HG03442 (cell line): ENCODE measurements around the gene EPX.

ENCODE experiments used
- ATAC-seq: cut with Tn5 transposase; IDR thresholded peaks from one replicate; pipeline ENCODE4 v1.9.1; 2021; ENCODE audit warnings: mild to moderate bottlenecking, moderate library complexity; ENCODE audit not compliant: unreplicated experiment

EPX gene

DNA sequence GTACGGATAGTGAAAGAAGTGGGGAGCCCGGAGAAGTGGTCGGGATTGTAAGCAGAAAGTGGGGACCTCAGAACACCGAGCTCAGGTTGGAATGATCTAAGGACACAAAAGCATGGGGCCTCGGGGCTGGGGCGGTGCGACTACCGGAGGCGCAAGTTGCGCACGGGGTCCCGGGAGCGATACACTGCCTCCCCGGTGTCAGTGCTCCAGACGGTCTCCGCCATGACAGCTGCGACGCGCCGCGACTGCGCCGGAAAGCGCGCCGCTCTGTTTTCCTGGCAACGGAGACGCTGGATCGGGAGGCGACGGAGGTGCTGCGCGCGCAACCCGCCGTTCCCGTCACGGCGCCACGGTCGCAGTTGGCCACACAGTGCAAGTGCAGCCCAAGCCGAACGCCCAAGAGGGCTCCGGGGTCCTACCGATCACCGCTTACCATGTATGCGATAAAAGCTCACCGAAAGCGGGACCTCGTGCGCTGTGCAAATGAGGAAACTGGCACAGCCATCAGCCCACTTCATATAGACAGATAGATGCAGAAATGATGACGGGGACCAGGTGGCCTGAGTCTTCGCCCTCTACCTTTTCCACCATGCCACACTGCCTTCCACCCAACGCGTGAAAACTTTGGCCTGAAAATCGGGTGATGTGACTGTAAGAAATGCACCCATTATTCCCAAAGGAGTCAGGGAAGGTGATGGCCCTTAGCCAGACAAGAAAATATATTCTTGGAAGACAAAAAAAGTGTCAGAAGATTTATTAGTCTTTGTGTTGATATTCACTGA, 26.7 kb downstream of the EPX start, which contains the start of gene MKS1:
MKS1 (minus strand) TSS at position 249 of the 782 bp plus-strand sequence; CDS start at position 224, 25 bp downstream.
- peak; percentile 93 for ATAC-seq

DNA sequence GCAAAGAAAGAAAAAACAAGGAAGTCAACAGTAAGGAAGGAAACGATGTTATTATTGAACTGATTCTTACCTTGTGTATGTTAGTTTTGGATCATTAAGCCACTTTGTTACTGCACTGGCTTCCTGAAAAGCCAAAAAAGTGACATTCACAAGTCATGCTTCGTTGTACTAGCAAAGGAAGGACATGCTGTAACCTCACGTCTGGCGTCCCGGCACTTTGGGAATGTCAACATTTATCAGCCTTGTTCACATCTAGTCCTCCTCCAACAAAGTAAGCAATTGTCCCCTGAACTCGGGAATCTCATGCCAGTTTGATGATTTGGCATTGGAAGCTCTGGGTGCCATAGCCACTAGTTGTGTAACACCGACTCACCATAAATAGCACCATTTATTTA, 27.3 kb downstream of the EPX start:
- ATAC-seq, result no peak

DNA sequence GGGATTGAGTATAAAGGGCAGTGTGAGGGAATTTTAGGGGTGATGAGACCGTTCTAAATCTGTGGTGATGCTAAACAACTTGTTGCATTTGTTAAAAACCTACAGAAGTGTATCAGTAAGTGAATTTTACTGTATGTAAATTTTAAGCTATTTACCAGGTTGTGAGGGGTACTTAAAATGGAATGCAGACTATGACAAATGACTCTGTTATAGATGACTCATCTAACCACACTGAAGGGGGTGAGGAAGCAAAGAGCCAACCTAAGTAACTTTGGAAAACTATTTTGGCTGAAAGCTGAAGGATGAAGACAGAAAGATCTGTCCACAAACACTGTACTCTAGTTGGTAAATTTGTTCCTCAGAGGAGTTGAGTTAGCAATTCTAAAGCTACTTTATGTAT, 31.8 kb downstream of the EPX start:
- no peak for ATAC-seq

DNA sequence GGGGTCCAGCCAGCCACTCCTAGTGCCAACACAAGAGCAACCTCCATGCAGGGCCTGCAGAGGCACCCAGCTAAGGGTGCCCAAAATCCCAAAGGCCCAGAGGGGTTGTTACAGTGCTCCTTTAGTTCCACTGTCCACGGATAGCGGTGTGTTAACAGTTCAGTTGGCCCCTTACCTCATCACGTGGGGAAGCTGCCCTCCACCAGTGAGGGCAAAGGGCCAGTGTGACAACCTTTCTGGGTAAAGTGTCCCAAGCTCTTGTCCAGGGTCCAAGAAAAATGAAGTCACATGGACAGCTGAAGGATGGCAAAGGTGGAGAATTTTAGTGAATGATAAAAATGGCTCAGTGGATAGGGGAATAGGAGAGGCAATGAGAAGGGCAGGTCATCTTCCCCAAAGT, 35.2 kb downstream of the EPX start:
- ATAC-seq, result no peak

DNA sequence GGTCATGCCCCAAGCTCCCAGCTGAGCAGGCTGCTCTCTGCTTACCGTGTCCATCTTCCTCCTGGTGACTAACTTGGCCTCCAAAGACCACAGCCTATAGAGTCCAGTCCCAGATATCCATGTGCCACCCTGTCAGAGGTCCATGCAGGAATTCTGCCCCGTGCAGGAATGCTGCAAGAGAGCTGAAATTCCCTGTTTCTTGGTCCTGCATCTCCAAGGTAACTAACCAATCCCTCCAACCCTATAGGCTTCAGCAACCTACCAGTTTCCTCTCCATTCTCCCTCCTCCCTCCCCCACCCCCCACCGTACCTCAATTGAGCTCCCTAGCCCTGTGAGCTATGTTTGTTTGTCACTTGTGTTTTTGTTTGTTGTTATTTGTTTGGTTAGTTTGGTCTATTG, 36.2 kb downstream of the EPX start:
- ATAC-seq, result no peak

DNA sequence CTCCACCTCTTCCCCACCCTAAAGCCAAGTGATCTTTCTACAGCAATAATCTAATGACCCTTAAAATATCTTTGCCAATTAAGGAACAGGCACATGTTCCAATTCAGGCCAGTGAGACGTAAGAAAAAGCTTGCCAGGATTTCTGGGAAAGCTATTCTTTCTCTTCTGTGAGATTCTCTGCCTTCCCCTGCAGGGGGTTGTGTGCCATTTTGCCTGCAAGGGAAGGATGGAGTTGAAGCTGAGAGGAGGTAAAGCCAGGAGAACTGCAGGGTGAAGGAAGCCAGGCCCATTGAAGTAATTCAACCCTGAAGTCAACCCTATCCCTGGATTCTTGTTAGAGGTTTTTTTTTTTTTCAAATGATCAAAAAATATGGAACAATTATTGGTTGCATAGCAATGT, 36.9 kb downstream of the EPX start:
- no peak for ATAC-seq

DNA sequence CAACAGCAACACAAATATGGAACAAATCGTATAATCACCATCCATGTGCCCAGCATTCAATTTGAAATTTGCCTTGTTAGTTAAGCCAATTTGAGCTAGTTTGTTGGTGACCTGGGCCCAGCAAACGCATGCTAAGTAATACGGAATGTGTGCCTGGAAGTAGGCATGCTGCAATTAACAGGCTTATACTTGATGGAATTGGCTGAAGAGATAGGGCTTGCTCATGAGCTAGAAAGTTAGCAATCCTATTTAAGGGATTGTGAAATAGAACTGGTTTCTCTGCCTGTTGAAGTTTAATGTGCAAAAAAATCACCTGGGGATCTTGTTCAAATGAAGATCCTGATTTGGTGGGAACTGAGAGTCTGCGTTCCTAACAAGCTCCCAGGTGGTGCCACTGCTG, 37.4 kb downstream of the EPX start:
- ATAC-seq, result no peak

DNA sequence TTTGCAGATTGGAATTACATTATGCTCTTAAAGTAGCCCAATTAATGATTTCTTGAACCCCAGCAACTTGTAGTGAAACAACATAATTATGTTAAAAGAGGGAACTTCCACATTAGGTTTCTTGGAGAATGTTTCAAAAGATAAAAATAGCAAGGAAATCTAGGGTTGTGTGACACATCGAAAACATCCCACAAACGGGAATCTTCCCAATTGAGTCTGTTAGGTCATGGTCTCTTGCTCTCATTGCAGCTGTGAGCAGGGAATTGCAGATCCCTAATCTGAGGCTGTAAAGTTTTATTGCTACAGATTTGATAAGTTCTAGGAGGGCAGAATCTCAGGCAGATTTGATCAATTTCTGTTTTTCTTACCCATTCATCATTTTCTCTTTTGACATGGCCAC, 39.1 kb downstream of the EPX start:
- ATAC-seq, result no peak

DNA sequence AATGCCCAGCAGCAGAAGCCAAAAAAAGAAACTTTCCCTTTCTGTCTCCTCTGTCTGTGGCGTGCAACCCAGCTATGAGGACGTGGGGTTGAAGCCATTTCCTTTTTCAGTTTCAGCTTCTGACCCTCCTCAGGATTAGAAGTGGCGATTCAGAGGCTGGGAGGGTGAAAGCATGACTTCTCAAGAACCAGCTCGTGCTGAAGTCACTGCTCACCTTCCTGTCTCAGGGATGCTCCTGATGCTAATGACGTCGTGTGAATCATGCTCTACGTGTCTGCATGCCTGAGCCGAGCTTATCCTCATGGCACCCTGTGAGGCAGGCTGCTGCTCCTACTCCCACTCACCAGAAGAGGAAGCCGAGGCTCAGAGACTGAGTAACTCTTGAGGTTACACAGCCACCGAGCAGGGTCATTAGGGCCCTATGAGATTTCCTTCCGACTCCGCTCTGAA, 40.2 kb downstream of the EPX start:
- ATAC-seq, result peak; percentile 74

DNA sequence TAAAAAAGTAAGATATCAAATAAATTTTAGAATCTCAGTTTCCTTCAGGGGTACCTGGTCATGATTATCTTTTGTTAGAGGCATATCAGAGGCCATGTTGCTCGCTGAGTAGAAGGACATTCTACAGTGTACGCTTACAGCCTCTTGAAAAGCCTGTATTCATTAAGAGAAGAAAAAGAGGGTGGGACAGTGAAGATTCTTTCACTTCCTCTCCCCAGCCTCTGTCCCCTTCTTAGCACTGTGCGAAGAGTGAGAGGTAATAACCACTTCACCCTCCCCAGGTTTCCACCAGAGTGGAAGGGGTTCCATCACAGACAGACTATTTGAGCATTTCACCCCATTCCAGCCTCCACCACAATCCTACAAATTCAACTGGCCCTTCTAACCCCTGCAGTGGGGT, 41.0 kb downstream of the EPX start:
- ATAC-seq, result peak; percentile 47

DNA sequence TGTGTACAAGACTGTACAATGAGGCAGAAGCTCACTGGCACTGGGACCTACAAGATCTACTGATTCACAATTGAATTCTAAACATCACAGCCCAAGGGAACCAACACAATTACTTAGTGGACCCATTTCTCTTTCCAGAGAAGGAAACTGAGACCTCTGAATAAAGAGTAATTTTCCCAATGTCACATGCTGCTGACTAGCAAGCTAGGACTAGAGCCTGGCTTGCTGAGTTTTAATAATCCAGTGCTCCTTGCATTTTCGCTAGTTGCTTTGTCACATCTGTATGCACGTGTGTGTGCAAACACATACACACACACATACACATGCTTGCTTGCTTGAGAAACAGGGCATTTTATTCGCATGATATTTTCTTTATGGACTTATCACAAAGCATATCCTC, 42.0 kb downstream of the EPX start:
- ATAC-seq, result no peak

DNA sequence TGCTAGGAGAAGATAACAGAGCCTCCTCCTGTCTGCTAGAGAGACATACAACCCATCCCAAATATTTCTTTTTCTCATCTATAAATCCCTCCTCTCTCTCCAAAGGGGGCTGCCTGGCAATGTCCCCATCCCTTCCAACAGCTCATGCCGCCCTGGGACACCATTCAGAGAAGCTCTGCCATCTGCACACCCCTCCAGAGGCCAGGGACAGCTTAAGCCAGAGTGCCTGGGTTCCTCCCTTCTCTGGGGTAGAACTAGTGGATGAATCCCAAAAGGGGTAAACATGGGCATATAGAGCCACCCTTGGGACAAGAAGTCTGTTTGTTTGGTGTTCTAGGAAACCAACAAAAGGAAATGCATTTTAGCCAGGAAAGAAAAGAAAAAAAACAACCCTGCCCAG, 43.3 kb downstream of the EPX start:
- ATAC-seq, result no peak

DNA sequence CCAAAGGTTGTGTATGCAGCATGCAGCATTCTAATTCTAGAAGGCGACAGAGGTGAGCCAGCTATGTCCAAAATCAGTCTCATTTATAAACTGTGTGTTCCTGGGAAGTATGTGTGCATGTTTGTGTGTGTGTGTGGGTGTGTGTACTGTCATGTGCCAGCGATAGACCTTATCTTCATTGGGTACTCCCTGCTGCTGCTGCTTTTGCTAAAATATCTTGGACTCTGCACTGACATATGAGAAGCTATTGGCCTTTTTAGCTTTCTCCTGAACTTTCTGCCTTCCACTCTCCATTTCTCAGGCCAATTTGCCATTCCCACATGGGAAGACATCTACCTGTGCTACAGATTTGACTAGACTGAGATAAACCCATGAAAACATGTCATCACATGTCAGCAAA, 43.9 kb downstream of the EPX start:
- ATAC-seq, result no peak

DNA sequence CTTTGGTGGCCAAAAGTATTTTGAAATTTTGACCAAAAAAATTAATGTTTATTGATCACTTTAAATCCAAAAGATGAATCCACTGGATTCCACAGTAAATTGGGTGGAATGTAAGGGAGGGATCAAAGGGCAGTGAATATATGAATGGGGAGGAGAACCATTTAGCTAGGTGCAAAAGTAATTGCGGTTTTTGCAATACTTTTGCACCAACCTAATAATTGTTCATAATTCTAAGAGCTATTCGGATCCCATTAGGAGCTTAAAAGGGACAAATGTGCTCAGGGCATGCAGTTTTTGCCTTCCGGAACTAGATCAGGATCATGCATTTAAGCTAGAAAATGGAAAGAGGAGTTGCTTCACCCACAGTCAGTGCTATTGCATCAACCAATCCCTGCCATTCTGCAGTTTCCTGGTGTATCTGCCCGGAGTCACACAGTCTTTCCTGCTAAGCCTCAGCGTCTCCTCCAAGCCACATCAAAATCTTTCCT, 45.7 kb downstream of the EPX start, which contains the start of gene LPO:
LPO (plus strand) TSS at position 438 of the 488 bp plus-strand sequence. CDS start 4,396 bp downstream, outside the sequence.
- ATAC-seq, result no peak

DNA sequence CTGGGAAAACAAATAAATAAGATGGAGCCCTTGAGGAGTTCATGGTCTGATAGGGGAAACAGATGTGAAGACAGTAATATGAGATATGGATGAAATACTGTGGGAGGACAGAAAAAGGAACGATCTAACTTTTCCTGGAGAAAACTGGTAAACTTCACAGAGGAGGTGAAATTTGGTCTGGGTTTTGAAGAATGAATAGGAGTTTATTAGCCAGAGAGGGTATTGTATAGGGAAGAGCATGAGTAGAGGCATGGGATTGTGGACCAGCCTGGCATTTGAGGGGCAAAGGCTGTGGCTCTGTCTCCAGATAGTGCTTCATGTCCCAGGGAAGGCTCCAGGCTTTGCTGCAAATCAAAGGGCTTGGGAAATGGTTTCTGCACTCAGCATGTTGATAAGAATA, 47.5 kb downstream of the EPX start:
- ATAC-seq, result no peak

DNA sequence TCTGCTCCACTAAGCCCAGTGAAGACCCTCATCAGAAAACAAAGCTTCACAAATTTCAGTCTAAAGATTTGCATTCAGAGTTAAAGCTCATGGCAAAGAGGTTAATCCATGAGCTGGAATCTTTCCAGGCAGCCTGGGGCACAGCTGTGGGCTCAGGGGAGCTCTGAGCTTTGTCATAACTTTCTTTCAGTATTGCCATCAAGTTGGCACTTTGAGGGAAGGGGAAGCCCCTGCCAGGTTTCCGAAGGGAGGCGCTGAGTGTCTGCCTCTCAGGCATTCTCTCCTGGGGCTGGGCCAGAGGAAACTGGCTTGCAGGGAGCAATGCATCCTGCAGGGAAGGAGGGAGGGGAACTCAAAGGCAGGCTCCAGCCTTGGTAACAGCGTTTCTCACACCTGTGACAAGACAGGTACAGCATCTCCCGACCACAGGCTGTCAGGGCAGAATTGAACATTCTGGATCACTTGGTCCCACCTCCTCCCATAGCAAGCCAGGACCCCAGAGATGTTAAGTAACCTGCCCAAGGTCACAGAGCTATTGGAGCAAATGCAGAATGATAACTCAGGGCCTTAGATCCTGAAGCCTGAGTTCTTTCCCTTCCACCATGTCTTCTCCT, 49.8 kb downstream of the EPX start:
- no peak for ATAC-seq

DNA sequence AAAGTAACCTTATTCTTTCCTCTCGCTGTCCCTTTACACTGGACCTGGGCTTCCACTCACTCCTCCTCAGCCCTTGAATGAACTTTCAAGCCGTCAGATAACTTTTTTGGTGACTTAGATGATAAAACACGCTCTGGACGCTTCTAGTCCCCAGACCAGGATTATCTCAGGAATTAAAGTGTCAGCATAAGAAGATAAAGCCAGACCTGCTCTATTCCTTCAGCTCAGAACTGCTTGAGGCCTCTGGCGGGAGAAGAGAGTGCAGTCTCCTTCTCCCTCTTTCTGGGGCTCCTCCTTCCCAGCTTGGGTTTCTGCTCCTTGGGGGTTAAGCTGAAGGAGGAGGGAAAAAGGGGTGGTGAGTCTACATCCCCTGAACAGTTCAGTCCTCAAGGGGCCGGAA, 52.4 kb downstream of the EPX start:
- ATAC-seq, result no peak

DNA sequence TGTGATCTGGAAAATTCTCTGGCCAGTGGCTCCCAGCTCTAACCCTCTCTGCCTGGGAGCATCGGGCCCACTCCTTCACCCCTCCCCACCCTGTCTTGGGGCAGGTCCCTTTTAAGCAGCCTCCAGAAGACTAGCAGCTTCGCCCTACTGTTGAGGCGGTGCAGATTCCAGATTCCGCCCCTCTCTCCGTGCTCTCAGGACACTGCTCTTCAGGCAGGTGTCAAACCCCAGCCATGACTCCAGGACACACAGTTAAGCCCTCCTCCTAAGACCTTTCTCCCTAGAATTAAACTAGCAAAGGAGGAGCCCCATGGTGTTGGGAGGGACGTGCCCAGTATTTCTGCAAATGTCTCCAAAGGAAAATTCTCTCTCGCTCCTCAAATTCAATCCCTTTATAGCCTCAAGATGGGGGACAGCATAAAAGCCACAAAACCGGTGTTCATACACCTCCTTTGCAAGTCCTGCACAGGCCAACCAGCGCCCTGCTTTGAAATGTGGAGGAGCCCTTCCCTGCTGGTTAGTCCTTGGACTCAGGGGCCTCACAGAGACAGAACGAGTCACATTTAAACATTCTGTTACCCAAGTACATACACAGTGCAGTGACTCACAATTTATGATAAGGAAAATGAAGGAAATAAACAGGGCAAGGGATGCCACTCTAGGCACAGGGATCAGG, 53.0 kb downstream of the EPX start:
- no peak for ATAC-seq

DNA sequence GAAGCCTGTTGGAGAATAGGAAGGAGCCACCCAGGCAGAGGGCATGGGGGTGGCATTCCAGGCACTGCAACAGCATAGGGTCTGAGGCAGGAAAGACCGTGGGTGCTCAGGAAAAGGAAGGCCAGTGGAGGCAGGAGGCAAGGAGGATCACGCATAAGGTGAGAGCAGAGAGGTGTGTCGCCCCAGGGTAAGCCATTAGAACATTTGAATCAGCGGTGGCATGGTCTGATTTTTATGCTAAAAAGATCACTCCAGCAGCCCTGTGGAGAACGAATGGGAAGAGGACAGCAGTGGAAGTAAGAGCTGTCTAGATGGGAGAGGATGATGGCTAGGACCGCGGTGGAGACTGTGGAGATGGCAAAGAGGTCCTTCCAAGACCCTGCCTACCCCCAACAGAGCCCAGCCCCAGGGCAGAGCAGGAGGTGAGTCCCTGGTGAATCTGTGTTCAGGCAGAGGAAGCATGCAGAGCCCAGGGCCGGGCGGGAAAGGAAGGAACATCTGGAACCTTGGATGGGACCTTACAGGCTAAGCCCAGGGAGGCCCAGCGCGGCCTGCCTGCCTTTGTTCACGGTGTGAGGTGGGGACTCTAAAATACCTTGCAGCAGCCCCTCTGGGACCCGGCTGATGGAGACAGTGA, 53.7 kb downstream of the EPX start:
- ATAC-seq, result no peak

DNA sequence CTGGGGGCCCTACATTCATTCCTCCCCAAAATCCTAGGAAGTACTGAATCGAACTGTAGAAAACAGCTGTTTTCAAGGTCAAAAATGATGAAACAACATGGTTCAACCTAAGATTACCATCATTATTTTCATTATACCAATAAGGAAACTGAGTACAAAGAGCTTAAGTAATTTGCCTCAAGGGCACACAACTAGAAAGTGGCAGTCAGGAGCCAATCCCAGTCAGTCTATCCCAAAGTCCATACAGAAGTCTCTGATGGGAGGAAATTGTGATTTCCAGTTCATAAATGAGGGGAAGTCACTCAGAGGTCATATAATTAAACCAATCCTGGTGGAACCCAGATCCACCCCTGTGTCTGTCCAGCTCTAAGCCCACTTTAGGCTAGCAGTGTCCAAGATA, 54.3 kb downstream of the EPX start:
- no peak for ATAC-seq
